GM12872 (cell line): ENCODE data around the gene DNAJB1.

ENCODE experiments used
- TF ChIP-seq, protein P1 (sequence below): IDR thresholded peaks from 3 replicates; pipeline ENCODE4 v1.5.1; 2011; ENCODE audit warnings: low read depth, mild to moderate bottlenecking, low read length, moderate library complexity; ENCODE audit not compliant: insufficient read depth

DNAJB1 gene

DNA sequence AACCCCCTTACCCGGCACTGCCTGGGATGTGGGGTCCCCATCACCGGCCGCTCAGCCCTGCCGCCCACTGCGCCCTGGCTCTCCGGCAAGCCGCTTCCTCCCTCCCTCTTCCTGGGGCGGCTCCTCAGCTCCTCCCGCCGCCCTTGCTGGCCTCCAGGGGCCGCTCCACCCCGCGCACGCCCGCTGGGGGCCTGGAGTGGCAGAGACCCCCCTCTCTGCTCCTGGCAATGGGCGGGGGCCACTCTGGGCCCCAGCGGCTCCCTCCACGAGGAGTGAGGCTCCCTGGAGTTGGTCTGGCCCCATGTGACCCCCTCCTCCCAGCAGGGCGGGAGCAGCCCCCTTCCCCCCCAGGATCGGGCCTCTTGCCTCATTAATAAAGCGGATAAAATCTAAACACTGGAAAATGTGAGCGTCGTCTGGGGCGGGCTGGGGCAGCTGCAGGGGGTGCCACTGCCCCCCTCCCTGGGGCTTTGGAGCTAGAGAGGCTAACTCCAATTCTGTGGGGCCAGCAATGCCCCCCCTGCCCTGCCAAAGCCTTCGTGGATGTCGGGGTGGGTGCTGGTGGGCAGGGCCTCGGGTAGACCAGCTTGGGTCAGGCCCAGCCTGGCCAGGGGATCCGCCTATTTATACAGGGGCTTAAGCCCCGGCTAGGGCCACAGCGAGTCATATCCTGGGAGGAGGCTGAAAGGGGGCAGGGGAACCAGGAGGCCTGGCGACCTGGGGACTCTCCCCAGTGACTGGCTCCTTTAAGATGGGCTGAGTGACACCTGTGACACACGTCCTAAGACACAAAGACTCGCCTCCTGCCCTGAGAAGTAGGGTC is 42.7 kb downstream of the DNAJB1 start, which contains the start of gene PTGER1:
PTGER1 (minus strand) TSS at position 104 of the 823 bp plus-strand sequence. CDS start 1,034 bp downstream, outside the sequence.
- TF ChIP-seq, protein P1, sequence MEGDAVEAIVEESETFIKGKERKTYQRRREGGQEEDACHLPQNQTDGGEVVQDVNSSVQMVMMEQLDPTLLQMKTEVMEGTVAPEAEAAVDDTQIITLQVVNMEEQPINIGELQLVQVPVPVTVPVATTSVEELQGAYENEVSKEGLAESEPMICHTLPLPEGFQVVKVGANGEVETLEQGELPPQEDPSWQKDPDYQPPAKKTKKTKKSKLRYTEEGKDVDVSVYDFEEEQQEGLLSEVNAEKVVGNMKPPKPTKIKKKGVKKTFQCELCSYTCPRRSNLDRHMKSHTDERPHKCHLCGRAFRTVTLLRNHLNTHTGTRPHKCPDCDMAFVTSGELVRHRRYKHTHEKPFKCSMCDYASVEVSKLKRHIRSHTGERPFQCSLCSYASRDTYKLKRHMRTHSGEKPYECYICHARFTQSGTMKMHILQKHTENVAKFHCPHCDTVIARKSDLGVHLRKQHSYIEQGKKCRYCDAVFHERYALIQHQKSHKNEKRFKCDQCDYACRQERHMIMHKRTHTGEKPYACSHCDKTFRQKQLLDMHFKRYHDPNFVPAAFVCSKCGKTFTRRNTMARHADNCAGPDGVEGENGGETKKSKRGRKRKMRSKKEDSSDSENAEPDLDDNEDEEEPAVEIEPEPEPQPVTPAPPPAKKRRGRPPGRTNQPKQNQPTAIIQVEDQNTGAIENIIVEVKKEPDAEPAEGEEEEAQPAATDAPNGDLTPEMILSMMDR: peak; percentile 30; the same call in 1 of the 3 replicates

DNA sequence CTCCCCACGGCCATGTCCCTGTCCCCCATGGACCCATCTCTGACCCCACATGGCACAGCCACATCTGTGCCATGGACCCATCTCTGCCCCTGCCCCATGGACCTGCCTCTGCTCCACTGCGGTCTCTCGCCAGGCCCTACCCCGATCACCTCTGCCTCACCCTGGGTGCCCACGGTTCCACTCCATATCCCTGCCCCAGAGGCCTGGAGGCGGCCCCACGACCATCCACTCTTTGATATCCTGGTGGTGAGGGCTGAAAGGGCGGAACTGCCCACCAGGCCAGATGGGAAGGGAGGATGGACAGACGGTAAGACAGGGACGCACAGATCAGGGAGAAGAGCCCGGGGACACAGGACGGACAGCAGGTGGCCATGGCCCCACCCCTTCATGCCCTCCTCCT is 43.4 kb downstream of the DNAJB1 start:
- TF ChIP-seq, protein P1: no peak

DNA sequence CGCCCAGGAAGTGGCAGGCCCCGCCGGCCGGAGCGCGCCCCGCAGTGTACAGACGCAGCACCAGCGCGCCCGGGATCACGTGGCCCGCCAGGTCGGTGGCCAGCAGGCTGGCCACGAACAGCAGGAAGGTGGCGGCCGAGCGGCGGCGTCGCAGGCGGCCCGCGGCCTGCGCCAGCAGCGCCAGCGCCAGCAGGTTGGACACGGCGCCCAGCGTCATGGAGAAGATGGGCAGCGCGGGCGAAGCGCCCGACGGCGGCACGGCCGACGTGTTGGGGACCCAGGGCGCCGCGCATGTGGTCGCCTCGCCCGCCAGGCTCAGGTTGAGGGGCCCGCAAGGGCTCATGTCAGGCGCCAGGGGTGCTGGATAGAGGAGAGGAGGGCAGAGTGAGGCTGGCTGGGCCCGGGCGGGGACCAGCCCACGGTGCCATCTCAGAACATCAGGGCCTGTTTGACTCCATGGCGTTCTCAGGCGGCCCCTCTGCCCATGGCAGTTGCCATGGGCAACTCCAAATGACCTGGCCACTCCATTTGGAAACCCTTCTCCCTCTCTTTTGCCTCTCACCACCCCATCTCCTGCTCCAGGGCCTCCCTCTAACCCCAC is 44.1 kb downstream of the DNAJB1 start:
- TF ChIP-seq, protein P1: no peak

DNA sequence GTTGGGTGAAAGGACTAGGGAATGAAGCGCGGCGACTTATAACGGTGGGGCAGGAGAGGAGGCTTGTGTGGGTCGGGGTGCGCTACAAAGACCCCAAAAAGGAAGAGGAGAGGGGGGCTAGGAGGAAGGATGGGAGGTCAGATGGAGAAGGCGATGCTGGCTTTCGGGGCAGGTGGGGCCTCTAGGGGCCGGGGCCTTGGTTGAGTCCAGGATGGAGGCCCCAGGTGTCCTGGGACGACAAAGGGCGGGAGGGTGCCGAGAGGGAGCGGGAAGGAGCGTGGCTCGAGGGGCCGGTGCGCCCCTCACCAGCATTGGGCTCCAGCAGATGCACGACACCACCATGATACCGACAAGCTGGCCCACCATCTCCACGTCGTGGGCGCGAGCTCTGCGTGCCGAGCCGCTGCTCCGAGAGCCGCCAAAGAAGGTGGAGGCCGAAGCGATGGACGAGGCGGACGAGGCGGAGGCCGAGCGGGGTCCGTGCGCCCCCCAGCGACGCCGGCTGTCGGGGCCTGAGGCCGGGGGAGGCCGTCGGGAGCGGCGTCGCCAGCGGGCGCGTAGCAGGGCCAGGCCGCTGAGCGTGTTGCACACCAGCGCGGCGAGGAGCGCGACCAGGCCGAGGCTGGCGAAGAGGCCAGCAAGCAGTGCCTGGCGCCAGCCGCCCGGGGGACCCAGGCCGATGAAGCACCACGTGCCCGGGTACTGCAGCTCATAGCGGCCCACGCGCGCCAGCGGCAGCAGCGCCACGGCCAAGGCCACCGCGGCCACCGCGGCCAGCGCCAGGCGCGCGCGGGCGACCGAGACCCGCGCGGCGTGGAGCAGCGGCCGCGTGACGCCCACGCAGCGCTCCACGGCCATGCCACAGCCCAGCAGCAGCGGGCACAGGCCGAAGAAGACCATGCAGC is 44.9 kb downstream of the DNAJB1 start:
- TF ChIP-seq, protein P1: peak; percentile 21; the same call in 1 of the 3 replicates

DNA sequence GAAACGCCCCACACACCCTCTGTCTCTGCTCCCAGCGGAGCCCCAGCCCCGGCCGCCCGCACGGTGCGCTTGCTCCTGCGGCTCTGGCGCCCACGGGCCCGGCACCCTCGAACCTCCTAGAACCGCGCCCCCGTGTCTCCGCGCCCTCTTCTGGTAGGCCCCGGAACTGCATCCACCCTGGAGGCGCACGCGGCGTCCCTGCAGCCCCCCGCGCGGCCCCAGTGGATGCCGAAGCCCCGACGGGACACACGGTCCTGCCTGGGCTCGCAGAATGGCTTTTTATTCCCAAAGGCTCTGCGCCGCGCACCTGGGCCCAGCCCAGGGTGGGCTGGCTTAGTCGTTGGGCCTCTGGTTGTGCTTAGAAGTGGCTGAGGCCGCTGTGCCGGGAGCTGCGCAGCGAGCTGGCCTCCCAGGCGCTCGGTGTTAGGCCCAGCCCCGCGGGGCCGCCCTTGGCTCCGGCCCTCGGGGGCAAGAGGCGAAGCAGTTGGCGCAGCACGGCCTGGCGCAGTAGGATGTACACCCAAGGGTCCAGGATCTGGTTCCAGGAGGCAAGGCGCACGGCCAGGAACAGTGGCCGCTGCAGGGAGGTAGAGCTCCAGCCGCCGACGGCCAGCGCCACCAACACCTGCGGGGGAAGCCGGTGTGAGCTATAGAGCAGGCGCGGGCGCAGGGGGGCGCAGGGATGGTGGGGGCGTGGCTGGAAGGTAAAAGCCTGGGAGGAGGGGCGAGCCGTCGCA is 45.8 kb downstream of the DNAJB1 start:
- TF ChIP-seq, protein P1: peak; percentile 89

DNA sequence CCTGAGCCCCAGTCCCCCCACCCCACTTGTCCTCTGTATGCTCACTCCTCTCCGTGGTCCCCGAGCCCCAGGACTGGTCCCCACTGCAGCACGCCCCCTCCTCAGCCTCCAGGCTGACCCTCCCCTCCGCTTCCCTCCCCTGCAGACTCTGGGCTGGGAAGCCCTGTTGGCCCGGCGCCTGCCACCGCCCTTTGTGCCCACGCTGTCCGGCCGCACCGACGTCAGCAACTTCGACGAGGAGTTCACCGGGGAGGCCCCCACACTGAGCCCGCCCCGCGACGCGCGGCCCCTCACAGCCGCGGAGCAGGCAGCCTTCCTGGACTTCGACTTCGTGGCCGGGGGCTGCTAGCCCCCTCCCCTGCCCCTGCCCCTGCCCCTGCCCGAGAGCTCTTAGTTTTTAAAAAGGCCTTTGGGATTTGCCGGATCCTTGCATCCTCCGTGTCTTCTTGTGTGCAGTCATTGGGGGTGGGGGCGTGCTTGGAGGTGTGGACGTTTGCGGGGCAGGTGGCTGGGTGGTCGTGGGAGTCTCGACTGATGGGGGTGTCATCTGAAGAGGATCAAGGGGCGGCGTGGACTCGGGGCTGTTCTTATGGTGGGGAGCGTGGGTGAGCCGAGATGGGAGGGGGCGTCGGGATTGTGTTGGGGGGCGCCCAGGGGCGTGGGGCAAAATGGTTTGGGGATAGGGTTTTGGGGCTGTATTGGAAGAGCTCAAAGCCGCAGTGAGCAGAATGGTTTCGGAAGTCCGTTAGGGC is 46.6 kb downstream of the DNAJB1 start:
- TF ChIP-seq, protein P1: no peak
